Tibial nerve (tissue), 4 donors: ENCODE data around the gene SPACA9. TPM values are rescaled to one million over a fixed set of nuclear protein-coding genes. Genes with fewer than 3 reads are reported as not detected.

ENCODE experiments used
- DNase-seq, 2 donors: peaks; one replicate each; pipeline ENCODE4 v3.0.0-alpha.2; 2019; ENCODE audit warnings: low spot score in 2 of 2
- H3K27ac ChIP-seq, 4 donors: fragments of 200-600 bp; sonication (generic) in 3 of 4; one replicate each; pipeline ENCODE4 v1.5.1; 2017 to 2019; ENCODE audit warnings: mild to moderate bottlenecking in 1 of 4
- H3K27me3 ChIP-seq, 2 donors: fragments of 200-600 bp; sonication (generic) in 1 of 2; one replicate each; pipeline versions ENCODE4 v1.5.1 to v1.6.0; 2017 to 2019
- H3K36me3 ChIP-seq, 3 donors: fragments of 200-600 bp; sonication (generic); one replicate each; pipeline ENCODE4 v1.5.1; 2018 to 2019
- H3K4me1 ChIP-seq, 4 donors: fragments of 200-600 bp; sonication (generic) in 3 of 4; one replicate each; pipeline ENCODE4 v1.5.1; 2017 to 2019
- H3K4me3 ChIP-seq, 4 donors: fragments of 200-600 bp; sonication (generic) in 3 of 4; one replicate each; pipeline ENCODE4 v1.5.1; 2017 to 2019; ENCODE audit warnings: mild to moderate bottlenecking in 1 of 4, moderate library complexity in 1 of 4
- H3K9me3 ChIP-seq, 4 donors: fragments of 200-600 bp; sonication (generic) in 3 of 4; one replicate each; pipeline ENCODE4 v1.5.1; 2017 to 2019
- EP300 ChIP-seq, 2 donors: sonication (generic); formaldehyde crosslinking; IDR thresholded peaks; one replicate each; pipeline ENCODE4 v1.6.1; 2017; ENCODE audit warnings: antibody characterized with exemption in 2 of 2, mild to moderate bottlenecking in 1 of 2
- POLR2A ChIP-seq, 2 donors: fragments of 450-650 bp; IDR thresholded peaks; one replicate each; pipeline ENCODE4 v1.6.1; 2017; ENCODE audit warnings: antibody characterized with exemption in 2 of 2, mild to moderate bottlenecking in 2 of 2, moderate library complexity in 2 of 2
- WGBS, 2 donors: methylation state at CpG; one replicate each; pipeline ENCODE4 v1.1.5; 2018; 5-methylcytosine and 5-hydroxymethylcytosine counted together
- total RNA-seq, 4 donors: library from RNA; depleted of rRNA; stranded (reverse); fragments of >200 nt; gene quantifications; one replicate each; pipeline ENCODE4 v1.1.0, GENCODE V29; 2016
- TF ChIP-seq, protein P1 (sequence below), 5 experiments: fragments of 200-600 bp in 3 of 5; fragments of 450-650 bp in 2 of 5; sonication (generic) in 3 of 5; IDR thresholded peaks; one replicate each; pipeline ENCODE4 v1.5.1; 2016 to 2019; ENCODE audit warnings: antibody characterized with exemption in 5 of 5, mild to moderate bottlenecking in 3 of 5, moderate library complexity in 2 of 5

The SPACA9 gene
- total RNA-seq, 4 donors from 2014 or later: 4.2 to 5.9 (median 5.3) TPM

- DNase-seq: no peak
- 87 to 94% methylated on average over 27 of the region's 27 CpGs for WGBS, 2 donors
- H3K4me1 ChIP-seq: peaks cover 0 to 16% (median 0%) of the 10 kb centered on the region in 4 donors
- TF ChIP-seq EP300 (IDR thresholded peaks at IDR 0.05) (no peak), POLR2A (IDR thresholded peaks at IDR 0.05) (no peak)
- TF ChIP-seq, protein P1, sequence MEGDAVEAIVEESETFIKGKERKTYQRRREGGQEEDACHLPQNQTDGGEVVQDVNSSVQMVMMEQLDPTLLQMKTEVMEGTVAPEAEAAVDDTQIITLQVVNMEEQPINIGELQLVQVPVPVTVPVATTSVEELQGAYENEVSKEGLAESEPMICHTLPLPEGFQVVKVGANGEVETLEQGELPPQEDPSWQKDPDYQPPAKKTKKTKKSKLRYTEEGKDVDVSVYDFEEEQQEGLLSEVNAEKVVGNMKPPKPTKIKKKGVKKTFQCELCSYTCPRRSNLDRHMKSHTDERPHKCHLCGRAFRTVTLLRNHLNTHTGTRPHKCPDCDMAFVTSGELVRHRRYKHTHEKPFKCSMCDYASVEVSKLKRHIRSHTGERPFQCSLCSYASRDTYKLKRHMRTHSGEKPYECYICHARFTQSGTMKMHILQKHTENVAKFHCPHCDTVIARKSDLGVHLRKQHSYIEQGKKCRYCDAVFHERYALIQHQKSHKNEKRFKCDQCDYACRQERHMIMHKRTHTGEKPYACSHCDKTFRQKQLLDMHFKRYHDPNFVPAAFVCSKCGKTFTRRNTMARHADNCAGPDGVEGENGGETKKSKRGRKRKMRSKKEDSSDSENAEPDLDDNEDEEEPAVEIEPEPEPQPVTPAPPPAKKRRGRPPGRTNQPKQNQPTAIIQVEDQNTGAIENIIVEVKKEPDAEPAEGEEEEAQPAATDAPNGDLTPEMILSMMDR (IDR thresholded peaks at IDR 0.05): no peak
- H3K4me3 ChIP-seq: no peak overlapping the region
- H3K36me3 ChIP-seq: peaks cover 0 to 59% (median 0%) of the 10 kb centered on the region in 3 donors
- no peak overlapping the region for H3K27ac ChIP-seq
- H3K27me3 ChIP-seq: no peaks in the 10 kb centered on the region
- no peaks in the 10 kb centered on the region for H3K9me3 ChIP-seq
Measured at GRCh38 chr9:132883349-132884294, 4.9 kb downstream of the SPACA9 start.

- Histone ChIP-seq H3K27ac (no peak overlapping the region), H3K36me3 (peaks cover 0 to 80% (median 0%) of the 10 kb centered on the region in 3 donors), H3K4me1 (no peaks in the 10 kb centered on the region), H3K9me3 (no peaks in the 10 kb centered on the region), H3K4me3 (no peak overlapping the region), H3K27me3 (no peaks in the 10 kb centered on the region)
- DNase-seq: no peak
- WGBS, 2 donors: 49 to 51% methylated on average over 9 of the region's 9 CpGs
- TF ChIP-seq, protein P1 (IDR thresholded peaks at IDR 0.05): no peak
Measured at GRCh38 chr9:132885720-132886333, 7.1 kb downstream of the SPACA9 start.

DNA sequence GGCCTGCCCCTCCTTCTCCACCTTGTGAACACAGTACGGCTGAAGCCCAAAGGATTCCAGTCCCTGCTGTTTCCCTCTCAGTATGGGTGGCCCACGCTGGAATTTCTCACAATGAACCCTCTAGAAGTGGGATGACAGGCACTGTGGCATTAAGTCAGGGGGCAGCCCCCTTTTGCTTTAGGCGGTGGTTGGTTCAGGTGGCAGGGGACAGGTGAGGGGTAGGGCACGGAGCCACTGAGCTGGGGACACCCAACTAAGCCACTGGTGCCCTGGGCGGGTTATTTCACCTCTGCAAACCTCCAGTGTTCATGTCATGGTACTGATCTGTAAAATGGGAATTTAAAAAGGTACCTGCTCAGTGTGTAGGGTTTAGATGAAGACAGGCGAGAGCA, 7.6 kb downstream of the SPACA9 start:
- H3K9me3 ChIP-seq: no peaks in the 10 kb centered on the region
- DNase-seq: no peak
- H3K4me1 ChIP-seq: no peaks in the 10 kb centered on the region
- TF ChIP-seq EP300 (IDR thresholded peaks at IDR 0.05): no peak
- TF ChIP-seq POLR2A (IDR thresholded peaks at IDR 0.05): no peak
- TF ChIP-seq, protein P1 (IDR thresholded peaks at IDR 0.05): no peak
- no peaks in the 10 kb centered on the region for H3K27me3 ChIP-seq
- peaks cover 0 to 83% (median 0%) of the 10 kb centered on the region in 3 donors for H3K36me3 ChIP-seq
- H3K27ac ChIP-seq: no peak overlapping the region
- H3K4me3 ChIP-seq: no peak overlapping the region
- WGBS, 2 donors: 89 to 90% methylated on average over 5 to 6 of the region's 6 CpGs

- Histone ChIP-seq H3K4me1 (no peaks in the 10 kb centered on the region), H3K27me3 (no peaks in the 10 kb centered on the region), H3K36me3 (peaks cover 0 to 83% (median 0%) of the 10 kb centered on the region in 3 donors), H3K9me3 (no peaks in the 10 kb centered on the region), H3K4me3 (no peak overlapping the region), H3K27ac (no peak overlapping the region)
- no peak for DNase-seq
- 80 to 82% methylated on average over 16 to 18 of the region's 18 CpGs for WGBS, 2 donors
- no peak for TF ChIP-seq POLR2A (IDR thresholded peaks at IDR 0.05)
- no peak for TF ChIP-seq EP300 (IDR thresholded peaks at IDR 0.05)
- TF ChIP-seq, protein P1 (IDR thresholded peaks at IDR 0.05): no peak
Measured at GRCh38 chr9:132887181-132888120, 8.8 kb downstream of the SPACA9 start.
